Hematopoietic multipotent progenitor cell (in vitro differentiated cells): Measurements from ENCODE around the gene ZNF135. TPM values are rescaled to one million over a fixed set of nuclear protein-coding genes. Genes with fewer than 3 reads are reported as not detected.

Source experiments
- DNase-seq, 3 donors: peaks; one replicate each; pipeline ENCODE4 v3.0.0-alpha.2; 2011 to 2015; ENCODE audit warnings: low read depth in 2 of 3, low spot score in 2 of 3
- total RNA-seq: library from RNA; depleted of rRNA; stranded (reverse); fragments of >200 nt; gene quantifications from one replicate; pipeline ENCODE4 v1.2.3, GENCODE V29; 2012

The ZNF135 gene
- total RNA-seq, 1 donor = 14.8 TPM

DNA sequence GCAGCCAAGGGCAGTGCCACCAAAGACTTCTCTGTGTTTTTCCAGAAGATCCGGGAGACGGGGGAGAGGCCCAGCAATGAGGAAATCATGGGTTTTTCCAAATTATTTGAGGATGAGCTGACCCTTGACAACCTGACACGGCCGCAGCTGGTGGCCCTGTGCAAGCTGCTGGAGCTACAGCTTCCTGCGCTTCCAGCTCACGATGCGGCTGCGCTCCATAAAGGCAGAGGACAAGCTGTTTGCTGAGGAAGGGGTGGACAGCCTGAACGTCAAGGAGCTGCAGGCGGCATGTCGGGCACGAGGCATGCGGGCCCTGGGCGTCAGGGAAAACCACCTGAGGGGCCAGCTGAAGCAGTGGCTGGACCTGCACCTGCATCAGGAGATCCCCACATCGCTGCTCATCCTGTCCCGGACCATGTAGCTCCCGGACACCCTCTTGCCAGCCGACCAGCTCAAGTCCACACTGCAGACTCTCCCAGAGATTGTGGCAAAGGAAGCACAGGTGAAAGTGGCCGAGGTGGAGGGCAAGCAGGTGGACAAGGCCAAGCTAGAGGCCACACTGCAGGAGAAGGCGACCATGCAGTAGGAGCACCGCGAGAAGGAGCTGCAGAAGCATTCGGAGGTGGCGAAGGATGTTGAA lies 13.6 kb upstream of the ZNF135 start:
- no peak for DNase-seq

DNA sequence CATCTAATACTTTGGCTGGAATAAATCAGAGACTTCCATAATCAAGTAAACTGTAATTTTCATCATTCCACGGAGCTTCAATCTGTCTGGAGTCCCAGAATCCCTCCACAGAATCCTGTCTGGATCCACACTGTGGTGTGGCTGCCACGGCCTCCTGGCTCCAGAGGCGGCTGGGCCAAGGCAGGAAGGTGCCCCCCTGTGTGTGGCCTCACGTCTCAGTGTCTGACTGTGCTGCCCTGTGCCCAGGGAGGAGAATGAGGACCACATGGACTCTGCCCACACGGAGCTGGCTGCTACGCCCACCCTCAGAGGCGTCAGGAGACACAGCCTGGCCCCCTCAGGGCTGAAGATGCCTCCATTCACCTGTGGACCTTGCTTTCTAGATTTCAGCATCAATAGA lies 12.2 kb upstream of the ZNF135 start:
- DNase-seq = no peak

DNA sequence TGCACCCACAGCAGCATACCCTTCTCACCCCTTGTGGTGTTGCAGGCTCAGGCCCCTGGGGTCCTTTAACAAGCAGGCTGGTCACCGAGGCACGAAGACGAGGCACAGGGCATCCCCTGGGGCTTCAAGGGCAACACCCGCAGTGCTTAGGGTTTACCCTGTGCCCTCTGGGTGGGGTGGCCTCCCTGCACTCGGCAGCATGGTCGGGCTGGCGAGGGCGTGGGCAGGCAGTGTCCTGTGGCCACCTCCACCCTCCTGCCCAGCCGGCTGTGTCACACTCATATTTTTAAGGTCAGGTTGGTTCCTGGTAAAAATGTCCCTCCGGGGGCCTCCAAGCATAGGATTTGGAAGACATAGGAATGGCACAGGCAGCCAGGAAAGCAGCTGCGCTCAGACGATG lies 11.4 kb upstream of the ZNF135 start:
- no peak for DNase-seq

DNA sequence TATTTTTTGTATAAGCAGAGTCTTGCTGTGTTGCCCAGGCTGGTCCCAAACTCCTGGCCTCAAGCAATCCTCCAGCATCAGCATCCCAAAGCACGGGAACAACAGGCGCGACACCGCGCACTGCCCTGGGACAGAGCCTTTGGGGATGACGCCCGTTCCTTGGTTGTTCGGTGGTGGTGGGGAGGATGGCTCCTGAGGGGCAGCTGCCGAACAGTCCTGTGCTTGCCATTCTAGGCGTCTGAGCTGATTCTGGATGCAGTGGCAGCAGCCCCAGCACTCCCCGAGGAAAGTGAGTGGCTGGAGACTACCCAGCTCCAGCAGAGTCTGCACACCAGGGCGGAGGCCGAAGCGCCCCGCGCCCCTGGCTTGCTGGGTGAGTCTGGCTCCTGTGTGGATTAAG lies 6.8 kb upstream of the ZNF135 start:
- no peak for DNase-seq

GRCh38 chr19:58053480-58054156 lies 5.5 kb upstream of the ZNF135 start:
- no peak for DNase-seq

DNA sequence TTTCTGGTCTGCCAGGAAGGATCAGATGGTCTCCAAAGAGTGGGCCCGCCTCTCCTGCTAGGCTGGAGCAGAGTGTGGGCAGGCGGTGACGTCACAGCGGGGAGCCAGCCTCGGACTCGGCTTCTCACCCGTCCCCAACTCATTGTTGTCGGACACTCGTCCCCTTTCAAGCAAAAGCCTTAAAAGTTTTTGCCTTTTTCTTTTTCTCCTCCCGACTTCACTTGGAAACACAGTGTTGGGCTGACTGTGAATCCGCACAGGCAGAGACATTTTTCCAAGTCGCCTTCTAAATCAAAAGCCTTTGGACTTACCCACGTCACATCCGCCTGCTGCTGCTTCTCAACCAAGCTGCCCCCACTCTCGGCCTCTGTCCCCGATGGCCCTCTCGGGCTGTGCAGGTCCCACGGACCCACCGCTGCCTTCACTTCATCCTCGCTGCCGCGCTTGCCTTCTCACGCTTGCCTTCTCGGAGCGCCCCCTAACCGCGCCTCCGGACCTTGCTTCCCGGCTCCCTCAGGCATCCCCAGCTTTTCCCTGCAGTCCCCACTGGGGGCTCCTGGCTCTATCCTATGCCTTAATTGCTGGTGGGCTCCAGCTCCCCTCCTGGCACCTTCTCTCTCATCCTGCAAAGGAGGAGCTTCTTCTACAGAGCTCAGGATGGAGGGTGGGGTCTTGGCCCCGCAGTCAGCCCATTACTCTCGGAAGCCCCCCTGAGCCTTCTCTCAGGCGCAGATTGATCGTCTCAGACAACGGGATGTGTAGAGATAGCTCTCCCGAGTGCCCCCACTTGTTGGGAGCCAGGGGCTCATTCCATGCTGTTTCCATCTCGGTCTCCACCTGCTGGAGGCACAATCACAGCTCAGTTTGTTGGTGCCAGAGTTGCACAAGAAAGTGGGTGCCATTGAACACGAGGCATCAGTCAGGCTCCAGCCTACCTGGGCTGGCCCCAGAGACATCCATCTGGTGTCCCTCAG lies 3.9 kb upstream of the ZNF135 start:
- DNase-seq = peak in 1 of 3 donors; percentile 74

GRCh38 chr19:58056261-58056660 lies 2.8 kb upstream of the ZNF135 start:
- DNase-seq = no peak

- no peak for DNase-seq
Observed at GRCh38 chr19:58056861-58057260, 2.2 kb upstream of the ZNF135 start.

DNA sequence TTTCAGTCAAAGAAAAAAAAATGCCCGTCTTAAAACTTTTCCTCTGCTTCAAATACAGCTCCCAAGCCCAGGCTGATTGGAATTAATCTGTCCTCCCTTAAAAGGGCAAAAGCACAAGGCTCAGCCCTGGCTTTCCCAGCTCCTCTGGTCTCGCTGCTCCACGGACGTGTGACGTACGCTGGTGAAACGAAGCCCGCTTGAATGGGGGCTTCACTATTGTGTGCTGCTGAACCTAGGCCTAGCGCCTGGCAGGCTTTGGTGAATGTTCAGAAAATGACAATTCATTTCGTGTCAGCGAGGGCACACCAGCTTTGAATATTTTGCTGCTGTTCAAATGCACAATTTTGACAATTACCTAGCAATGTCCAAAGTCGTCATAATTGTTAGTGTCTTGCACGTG lies 615 bp upstream of the ZNF135 start:
- DNase-seq = no peak

DNA sequence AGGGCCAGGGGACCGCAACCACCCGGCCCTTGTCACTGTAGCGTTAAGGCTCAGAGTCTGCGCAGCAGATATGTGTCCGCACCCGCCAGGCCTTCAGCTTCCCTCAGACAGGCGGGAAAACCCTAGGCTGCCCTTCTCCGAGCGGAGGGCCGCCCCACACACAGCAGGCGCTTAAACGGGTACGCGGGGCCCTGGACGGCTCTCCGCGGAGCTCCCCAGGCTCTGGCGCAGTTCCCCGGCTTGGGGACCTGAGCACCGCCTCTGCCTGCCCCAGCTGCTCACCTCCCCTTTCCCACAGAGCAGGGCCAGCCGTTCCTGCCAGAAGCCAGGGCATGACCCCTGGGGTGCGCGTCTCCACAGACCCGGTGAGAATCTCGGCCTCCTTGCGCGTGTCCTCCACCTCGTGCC lies 593 bp downstream of the ZNF135 start:
- no peak for DNase-seq

GRCh38 chr19:58060231-58060630 lies 1.1 kb downstream of the ZNF135 start:
- no peak for DNase-seq

DNA sequence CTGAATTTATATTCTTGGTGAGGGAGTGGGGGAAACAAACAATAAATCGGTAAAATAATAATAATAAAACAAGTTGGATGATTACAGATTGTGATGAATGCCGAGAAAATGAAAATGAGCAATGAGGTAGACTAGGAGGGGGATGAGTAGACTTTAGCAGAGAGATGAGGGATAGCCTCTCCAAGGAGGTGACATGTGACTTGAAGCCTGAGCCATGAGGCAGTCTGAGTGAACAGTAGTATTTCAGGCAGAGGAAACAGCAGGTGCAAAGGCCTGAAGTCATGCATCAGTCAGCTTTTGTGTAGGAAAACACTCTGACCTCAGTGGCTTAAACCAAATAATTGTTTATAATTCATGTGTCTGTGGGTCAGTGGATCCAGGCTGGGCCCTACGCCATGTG lies 4.6 kb downstream of the ZNF135 start:
- DNase-seq = no peak

GRCh38 chr19:58067240-58067912 lies 8.3 kb downstream of the ZNF135 start:
- DNase-seq = no peak

DNA sequence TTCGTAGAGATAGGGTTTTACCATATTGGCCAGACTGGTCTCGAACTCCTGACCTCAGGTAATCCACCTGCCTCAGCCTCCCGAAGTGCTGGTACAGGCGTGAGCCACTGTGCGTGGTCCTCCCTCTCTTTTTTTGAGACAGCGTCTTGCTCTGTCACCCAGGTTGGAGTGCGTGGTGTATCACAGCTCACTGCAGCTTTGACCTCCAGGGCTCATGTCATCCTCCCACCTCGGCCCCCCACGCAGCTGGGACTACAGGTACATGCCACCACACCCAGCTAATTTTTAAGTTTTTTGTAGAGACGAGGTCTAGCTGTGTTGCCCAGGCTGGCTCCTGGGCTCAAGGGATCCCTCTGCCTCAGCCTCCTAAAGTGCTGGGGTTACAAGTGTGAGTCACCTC lies 20.7 kb downstream of the ZNF135 start:
- DNase-seq = no peak

- peak in 2 of 3 donors; percentile 25 to 67 for DNase-seq
Observed at GRCh38 chr19:58083021-58083420, 23.9 kb downstream of the ZNF135 start.

GRCh38 chr19:58084596-58085347 lies 25.7 kb downstream of the ZNF135 start:
- no peak for DNase-seq

DNA sequence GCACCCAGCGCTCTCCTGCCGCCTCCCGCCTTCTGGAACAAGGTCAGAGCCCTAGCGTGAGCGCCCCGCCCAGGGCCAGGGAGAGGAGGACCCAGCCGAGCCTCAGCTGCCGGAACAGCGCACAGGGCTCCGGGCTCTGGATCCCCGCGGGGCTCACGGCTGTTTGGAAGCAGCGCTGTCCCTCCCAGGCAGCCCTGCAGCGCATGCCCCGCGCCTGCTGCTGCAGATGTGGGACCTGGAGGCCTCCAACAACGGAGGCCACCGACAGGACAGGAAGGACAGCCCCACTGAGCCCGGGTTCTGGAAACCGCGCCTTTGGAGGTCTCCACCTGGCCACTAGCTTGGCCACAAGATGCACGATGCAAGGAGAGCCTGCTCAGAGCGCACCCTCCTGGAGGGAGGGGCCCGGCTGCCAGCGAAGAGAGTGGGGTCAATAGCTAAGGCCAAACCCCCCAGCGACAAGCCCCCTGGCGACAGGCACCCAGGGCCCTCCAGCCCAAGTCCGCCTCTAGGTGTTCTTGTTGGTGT lies 26.3 kb downstream of the ZNF135 start:
- no peak for DNase-seq

- DNase-seq = no peak
Observed at GRCh38 chr19:58086825-58087710, 28.0 kb downstream of the ZNF135 start.

DNA sequence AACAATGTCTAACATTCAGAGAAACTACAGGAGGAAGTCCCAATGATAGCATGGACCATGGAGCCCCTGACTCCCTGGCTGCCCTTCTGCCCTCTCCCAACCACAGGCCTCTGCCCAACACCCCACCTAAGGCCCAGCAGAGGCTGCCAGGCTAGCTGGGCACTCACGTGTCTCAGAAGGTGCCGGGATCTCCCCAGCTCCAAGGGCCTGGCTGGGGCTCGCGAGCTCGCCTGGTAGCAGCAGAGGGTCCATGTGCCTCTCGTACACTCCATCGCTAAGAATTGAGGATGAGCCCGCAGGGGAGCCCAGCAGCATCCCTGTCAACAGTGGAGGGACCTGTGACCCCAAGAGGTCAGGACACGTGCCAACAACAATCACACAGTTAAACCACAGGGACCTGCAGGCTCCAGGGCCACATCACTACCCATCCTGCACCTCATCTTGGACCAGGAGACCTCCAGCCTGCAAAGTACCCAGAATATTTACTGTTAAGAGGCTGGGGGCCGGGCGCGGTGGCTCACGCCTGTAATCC lies 29.5 kb downstream of the ZNF135 start:
- no peak for DNase-seq
